ENCODE measurements around the gene ARHGAP1.

ARHGAP1 gene

DNA sequence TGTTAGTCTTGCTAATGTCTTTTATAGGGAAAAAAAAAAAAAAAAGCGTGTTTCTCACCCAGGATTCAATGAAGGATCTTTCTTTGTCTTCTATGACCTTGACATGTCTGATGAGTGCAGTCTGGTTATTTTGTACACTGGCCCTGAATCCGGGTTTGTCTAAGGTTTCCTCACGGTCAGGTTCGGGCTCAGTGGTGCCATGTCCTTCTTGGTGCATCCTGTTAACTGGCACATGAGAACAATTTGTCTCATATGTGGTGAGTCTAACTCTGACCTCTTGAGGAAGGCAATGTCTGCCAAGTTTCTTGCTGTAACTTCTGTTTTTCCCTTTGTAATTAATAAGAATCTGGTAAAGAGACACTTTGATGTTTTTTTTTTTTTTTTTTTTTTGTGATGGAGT is 31.1 kb upstream of the ARHGAP1 start:
- Histone ChIP-seq H2BK12ac (ENCODE audit: low read length) (no peak overlapping the region), H4K8ac (ENCODE audit: low read depth, low read length) (no peak overlapping the region), H4K91ac (ENCODE audit: low read depth, low read length) (no peak overlapping the region), H3K23ac (ENCODE audit: low read length) (no peak overlapping the region), H3K9ac (ENCODE audit: low read length) (no peak overlapping the region), H3K14ac (ENCODE audit: low read length) (no peak overlapping the region), H3K79me2 (ENCODE audit: control insufficient read depth, insufficient read depth, low read length, poor library complexity) (no peaks in the 10 kb centered on the region), H2BK120ac (ENCODE audit: insufficient read depth, low read length, poor library complexity) (no peak overlapping the region), H2AK5ac (ENCODE audit: low read length) (no peak overlapping the region), H2BK5ac (ENCODE audit: low read depth, low read length, poor library complexity) (no peak overlapping the region), H3K18ac (ENCODE audit: low read length) (no peak overlapping the region), H2AFZ (ENCODE audit: insufficient read depth, low read length, poor library complexity) (no peak overlapping the region), H3K4ac (ENCODE audit: low read depth, low read length) (no peak overlapping the region), H3K79me1 (ENCODE audit: low read length) (no peaks in the 10 kb centered on the region), H3K4me1 (ENCODE audit: control insufficient read depth in 1 of 2, insufficient read depth in 2 of 2, low read length in 2 of 2) (no peaks in the 10 kb centered on the region), H3K4me3 (ENCODE audit: low read depth, low read length) (no peak overlapping the region), H3K9me3 (ENCODE audit: insufficient read depth, low read depth, low read length) (no peaks in the 10 kb centered on the region), H4K12ac (ENCODE audit: low read depth, low read length) (no peak overlapping the region), H3K27me3 (ENCODE audit: insufficient read depth, low read length) (no peaks in the 10 kb centered on the region), H3K27ac (ENCODE audit: low read depth, low read length) (no peak overlapping the region), H3K4me2 (ENCODE audit: low read length) (no peak overlapping the region), H3K36me3 (ENCODE audit: control insufficient read depth in 1 of 2, insufficient read depth in 2 of 2, low read length in 2 of 2) (no peaks in the 10 kb centered on the region)
- WGBS (ENCODE audit: extremely low coverage, insufficient coverage, insufficient read length) = no CpG with 5 or more reads among the region's 4 CpGs
- no peak for DNase-seq

DNA sequence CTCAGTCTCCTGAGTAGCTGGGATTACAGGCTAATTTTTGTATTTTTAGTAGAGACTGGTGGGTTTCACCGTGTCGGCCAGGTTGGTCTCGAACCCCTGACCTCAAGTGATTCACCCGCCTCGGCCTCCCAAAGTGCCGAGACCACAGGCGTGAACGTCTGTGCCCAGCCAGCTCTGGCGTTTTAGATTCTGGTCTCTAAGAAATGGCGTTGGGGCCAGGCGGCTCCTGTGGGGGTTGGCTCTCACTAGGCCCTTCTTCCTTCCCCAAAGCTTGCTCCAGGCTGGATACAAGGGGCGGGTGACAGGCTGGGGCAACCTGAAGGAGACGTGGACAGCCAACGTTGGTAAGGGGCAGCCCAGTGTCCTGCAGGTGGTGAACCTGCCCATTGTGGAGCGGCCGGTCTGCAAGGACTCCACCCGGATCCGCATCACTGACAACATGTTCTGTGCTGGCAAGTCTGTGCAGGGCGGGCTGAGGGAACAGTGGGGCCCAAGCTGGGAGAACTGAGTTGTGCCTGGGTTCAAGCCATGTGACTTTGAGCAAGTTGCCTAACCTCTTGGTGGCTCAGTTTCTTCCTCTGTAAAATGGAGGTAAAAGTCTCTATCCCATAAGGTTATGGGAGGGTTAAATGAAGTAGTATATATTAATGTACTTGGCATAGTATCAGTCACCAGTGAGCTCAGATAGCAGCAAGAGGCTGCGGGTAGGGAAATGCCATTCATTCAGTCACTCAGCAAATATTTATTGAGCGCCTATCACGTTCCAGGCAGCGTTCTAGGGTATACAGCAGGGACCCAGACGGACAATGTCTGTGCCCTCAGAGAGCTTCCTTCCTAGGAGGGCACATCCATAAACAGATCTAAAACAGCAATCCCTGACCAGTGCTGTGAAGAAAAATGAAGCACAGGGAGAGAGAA is 28.9 kb upstream of the ARHGAP1 start:
- no peak overlapping the region for H3K27ac ChIP-seq (ENCODE audit: low read depth, low read length)
- no peak overlapping the region for H2BK5ac ChIP-seq (ENCODE audit: low read depth, low read length, poor library complexity)
- H3K79me1 ChIP-seq (ENCODE audit: low read length) = no peaks in the 10 kb centered on the region
- H3K18ac ChIP-seq (ENCODE audit: low read length) = no peak overlapping the region
- H3K4me2 ChIP-seq (ENCODE audit: low read length) = no peak overlapping the region
- no peaks in the 10 kb centered on the region for H3K9me3 ChIP-seq (ENCODE audit: insufficient read depth, low read depth, low read length)
- no peak overlapping the region for H2AFZ ChIP-seq (ENCODE audit: insufficient read depth, low read length, poor library complexity)
- no peak overlapping the region for H4K12ac ChIP-seq (ENCODE audit: low read depth, low read length)
- peak in 1 of 2 donors; percentile 54 for DNase-seq
- no peak overlapping the region for H3K9ac ChIP-seq (ENCODE audit: low read length)
- no peak overlapping the region for H4K8ac ChIP-seq (ENCODE audit: low read depth, low read length)
- no peak overlapping the region for H3K23ac ChIP-seq (ENCODE audit: low read length)
- no peak overlapping the region for H2AK5ac ChIP-seq (ENCODE audit: low read length)
- H2BK12ac ChIP-seq (ENCODE audit: low read length) = no peak overlapping the region
- no peak overlapping the region for H3K4me3 ChIP-seq (ENCODE audit: low read depth, low read length)
- no peak overlapping the region for H4K91ac ChIP-seq (ENCODE audit: low read depth, low read length)
- H3K4me1 ChIP-seq (ENCODE audit: control insufficient read depth in 1 of 2, insufficient read depth in 2 of 2, low read length in 2 of 2) = peaks cover 0 to under 1% of the 10 kb centered on the region in 2 experiments
- H3K79me2 ChIP-seq (ENCODE audit: control insufficient read depth, insufficient read depth, low read length, poor library complexity) = no peaks in the 10 kb centered on the region
- no peaks in the 10 kb centered on the region for H3K27me3 ChIP-seq (ENCODE audit: insufficient read depth, low read length)
- no CpG with 5 or more reads among the region's 24 CpGs for WGBS (ENCODE audit: extremely low coverage, insufficient coverage, insufficient read length)
- H2BK120ac ChIP-seq (ENCODE audit: insufficient read depth, low read length, poor library complexity) = no peak overlapping the region
- H3K14ac ChIP-seq (ENCODE audit: low read length) = no peak overlapping the region
- no peaks in the 10 kb centered on the region for H3K36me3 ChIP-seq (ENCODE audit: control insufficient read depth in 1 of 2, insufficient read depth in 2 of 2, low read length in 2 of 2)
- H3K4ac ChIP-seq (ENCODE audit: low read depth, low read length) = no peak overlapping the region

DNA sequence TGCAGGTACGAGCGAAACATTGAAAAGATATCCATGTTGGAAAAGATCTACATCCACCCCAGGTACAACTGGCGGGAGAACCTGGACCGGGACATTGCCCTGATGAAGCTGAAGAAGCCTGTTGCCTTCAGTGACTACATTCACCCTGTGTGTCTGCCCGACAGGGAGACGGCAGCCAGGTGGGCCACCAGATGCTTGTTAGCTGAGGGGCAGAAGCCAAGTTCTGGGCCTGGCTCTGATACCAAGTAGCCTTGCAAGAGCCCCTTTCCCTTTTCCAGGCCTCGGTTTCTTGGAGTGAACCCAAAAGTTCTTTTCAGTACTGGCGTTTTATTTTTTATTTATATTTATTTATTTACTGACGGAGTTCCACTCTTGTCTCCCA is 28.2 kb upstream of the ARHGAP1 start:
- Histone ChIP-seq H3K23ac (ENCODE audit: low read length) (no peak overlapping the region), H3K27ac (ENCODE audit: low read depth, low read length) (no peak overlapping the region), H3K4me1 (ENCODE audit: control insufficient read depth in 1 of 2, insufficient read depth in 2 of 2, low read length in 2 of 2) (peaks cover 4 to 7% of the 10 kb centered on the region in 2 experiments), H3K4ac (ENCODE audit: low read depth, low read length) (no peak overlapping the region), H3K4me3 (ENCODE audit: low read depth, low read length) (no peak overlapping the region), H3K14ac (ENCODE audit: low read length) (no peak overlapping the region), H2AFZ (ENCODE audit: insufficient read depth, low read length, poor library complexity) (no peak overlapping the region), H3K27me3 (ENCODE audit: insufficient read depth, low read length) (no peaks in the 10 kb centered on the region), H4K12ac (ENCODE audit: low read depth, low read length) (no peak overlapping the region), H4K91ac (ENCODE audit: low read depth, low read length) (no peak overlapping the region), H3K79me2 (ENCODE audit: control insufficient read depth, insufficient read depth, low read length, poor library complexity) (no peaks in the 10 kb centered on the region), H3K9ac (ENCODE audit: low read length) (no peak overlapping the region), H3K18ac (ENCODE audit: low read length) (no peak overlapping the region), H3K4me2 (ENCODE audit: low read length) (no peak overlapping the region), H4K8ac (ENCODE audit: low read depth, low read length) (no peak overlapping the region), H3K79me1 (ENCODE audit: low read length) (no peaks in the 10 kb centered on the region), H2BK5ac (ENCODE audit: low read depth, low read length, poor library complexity) (no peak overlapping the region), H3K36me3 (ENCODE audit: control insufficient read depth in 1 of 2, insufficient read depth in 2 of 2, low read length in 2 of 2) (no peaks in the 10 kb centered on the region), H2AK5ac (ENCODE audit: low read length) (no peak overlapping the region), H2BK12ac (ENCODE audit: low read length) (no peak overlapping the region), H3K9me3 (ENCODE audit: insufficient read depth, low read depth, low read length) (no peaks in the 10 kb centered on the region), H2BK120ac (ENCODE audit: insufficient read depth, low read length, poor library complexity) (no peak overlapping the region)
- no peak for DNase-seq
- WGBS (ENCODE audit: extremely low coverage, insufficient coverage, insufficient read length) = no CpG with 5 or more reads among the region's 9 CpGs

DNA sequence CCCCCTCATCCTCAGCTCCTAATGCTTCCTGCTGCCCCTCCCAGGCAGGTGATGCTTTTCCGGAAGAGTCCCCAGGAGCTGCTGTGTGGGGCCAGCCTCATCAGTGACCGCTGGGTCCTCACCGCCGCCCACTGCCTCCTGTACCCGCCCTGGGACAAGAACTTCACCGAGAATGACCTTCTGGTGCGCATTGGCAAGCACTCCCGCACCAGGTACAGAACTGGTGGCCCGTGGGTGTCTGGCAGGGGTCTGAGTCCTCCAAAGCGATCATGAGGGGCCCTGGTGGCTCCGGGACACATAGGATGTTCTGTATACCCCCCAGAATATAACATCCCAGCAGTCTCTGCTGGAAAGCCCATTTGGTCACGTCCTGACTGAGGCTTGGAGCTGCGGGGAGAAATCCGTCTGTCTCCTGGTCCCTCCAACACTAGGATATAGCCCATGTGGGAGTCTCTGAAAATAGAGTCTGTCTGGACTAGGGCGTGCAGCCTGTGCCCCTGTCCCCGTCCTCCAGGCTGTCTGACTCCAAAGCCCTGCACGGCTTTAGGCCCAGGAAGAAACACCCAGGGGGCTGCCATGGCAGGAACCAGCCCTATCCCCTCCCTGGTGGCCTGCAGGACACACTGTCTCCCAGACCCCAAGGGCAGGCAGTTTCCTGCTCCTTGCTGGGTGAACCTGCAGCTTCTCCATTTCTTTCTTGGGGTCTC is 27.7 kb upstream of the ARHGAP1 start:
- H2AFZ ChIP-seq (ENCODE audit: insufficient read depth, low read length, poor library complexity) = no peak overlapping the region
- H4K91ac ChIP-seq (ENCODE audit: low read depth, low read length) = no peak overlapping the region
- no peaks in the 10 kb centered on the region for H3K27me3 ChIP-seq (ENCODE audit: insufficient read depth, low read length)
- no peak overlapping the region for H4K12ac ChIP-seq (ENCODE audit: low read depth, low read length)
- H3K18ac ChIP-seq (ENCODE audit: low read length) = no peak overlapping the region
- H3K79me2 ChIP-seq (ENCODE audit: control insufficient read depth, insufficient read depth, low read length, poor library complexity) = no peaks in the 10 kb centered on the region
- H3K9me3 ChIP-seq (ENCODE audit: insufficient read depth, low read depth, low read length) = no peaks in the 10 kb centered on the region
- H4K8ac ChIP-seq (ENCODE audit: low read depth, low read length) = no peak overlapping the region
- no peak overlapping the region for H3K27ac ChIP-seq (ENCODE audit: low read depth, low read length)
- no peak overlapping the region for H2BK12ac ChIP-seq (ENCODE audit: low read length)
- no peak overlapping the region for H3K23ac ChIP-seq (ENCODE audit: low read length)
- no peak overlapping the region for H2BK120ac ChIP-seq (ENCODE audit: insufficient read depth, low read length, poor library complexity)
- H3K36me3 ChIP-seq (ENCODE audit: control insufficient read depth in 1 of 2, insufficient read depth in 2 of 2, low read length in 2 of 2) = no peaks in the 10 kb centered on the region
- no peaks in the 10 kb centered on the region for H3K79me1 ChIP-seq (ENCODE audit: low read length)
- no CpG with 5 or more reads among the region's 17 CpGs for WGBS (ENCODE audit: extremely low coverage, insufficient coverage, insufficient read length)
- H2BK5ac ChIP-seq (ENCODE audit: low read depth, low read length, poor library complexity) = no peak overlapping the region
- H3K4ac ChIP-seq (ENCODE audit: low read depth, low read length) = no peak overlapping the region
- H3K9ac ChIP-seq (ENCODE audit: low read length) = no peak overlapping the region
- H2AK5ac ChIP-seq (ENCODE audit: low read length) = no peak overlapping the region
- H3K14ac ChIP-seq (ENCODE audit: low read length) = no peak overlapping the region
- no peak overlapping the region for H3K4me2 ChIP-seq (ENCODE audit: low read length)
- no peak for DNase-seq
- peaks cover 4 to 7% of the 10 kb centered on the region in 2 experiments for H3K4me1 ChIP-seq (ENCODE audit: control insufficient read depth in 1 of 2, insufficient read depth in 2 of 2, low read length in 2 of 2)
- no peak overlapping the region for H3K4me3 ChIP-seq (ENCODE audit: low read depth, low read length)

Data from trophoblast cell (in vitro differentiated cells and primary cell).